HG02642 (cell line): Measurements from ENCODE around the gene BRI3.

Experiments used
- ATAC-seq: cut with Tn5 transposase; IDR thresholded peaks from one replicate; pipeline ENCODE4 v1.9.1; 2021; ENCODE audit warnings: mild to moderate bottlenecking; ENCODE audit not compliant: unreplicated experiment, poor library complexity

The BRI3 gene

DNA sequence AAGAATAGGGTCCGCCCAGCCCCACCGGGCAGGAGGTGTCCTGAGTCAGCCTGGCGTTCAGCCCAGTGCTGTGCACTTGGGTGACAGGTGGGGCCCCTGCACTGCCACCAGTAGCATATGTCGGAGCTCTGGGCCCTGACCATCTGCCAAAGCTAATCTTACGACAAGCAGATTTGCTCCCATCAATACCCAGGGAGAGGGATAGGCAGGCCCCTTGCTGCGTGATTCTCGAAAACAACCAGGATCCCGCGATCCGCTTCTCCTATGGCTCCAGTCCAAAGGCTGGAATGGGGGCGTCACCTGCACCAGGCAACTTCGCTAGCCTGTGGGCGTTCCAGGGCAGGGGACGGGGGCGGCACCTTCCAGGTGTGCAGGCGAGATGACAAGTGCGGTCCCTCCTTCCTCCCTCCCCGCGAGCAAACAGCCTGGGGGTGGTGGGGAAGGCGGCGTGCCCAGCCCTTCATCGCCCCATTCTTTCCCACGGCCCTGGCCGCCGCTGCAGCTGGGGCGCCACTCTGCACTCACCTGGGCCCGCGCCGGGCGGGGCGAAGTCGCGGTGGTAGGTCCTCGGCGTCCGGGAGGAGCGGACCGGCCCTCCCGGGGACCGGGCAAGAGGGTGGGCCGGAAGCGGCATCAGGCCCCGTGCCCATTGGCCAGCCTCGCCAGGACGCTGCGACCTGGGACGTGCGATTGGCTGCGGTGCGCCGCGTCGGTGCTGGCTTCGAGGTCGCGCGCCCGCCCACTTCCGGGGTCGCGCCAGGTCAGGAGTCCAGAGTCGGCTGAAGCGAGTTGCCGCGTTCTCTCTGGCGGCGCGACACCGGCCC lies 29.7 kb upstream of the BRI3 start, which contains the start of gene TECPR1:
Gene TECPR1 (minus strand): TSS at position 632 of the 824 bp plus-strand sequence. CDS start 6,086 bp downstream, outside the sequence.
- ATAC-seq = peak; percentile 98

DNA sequence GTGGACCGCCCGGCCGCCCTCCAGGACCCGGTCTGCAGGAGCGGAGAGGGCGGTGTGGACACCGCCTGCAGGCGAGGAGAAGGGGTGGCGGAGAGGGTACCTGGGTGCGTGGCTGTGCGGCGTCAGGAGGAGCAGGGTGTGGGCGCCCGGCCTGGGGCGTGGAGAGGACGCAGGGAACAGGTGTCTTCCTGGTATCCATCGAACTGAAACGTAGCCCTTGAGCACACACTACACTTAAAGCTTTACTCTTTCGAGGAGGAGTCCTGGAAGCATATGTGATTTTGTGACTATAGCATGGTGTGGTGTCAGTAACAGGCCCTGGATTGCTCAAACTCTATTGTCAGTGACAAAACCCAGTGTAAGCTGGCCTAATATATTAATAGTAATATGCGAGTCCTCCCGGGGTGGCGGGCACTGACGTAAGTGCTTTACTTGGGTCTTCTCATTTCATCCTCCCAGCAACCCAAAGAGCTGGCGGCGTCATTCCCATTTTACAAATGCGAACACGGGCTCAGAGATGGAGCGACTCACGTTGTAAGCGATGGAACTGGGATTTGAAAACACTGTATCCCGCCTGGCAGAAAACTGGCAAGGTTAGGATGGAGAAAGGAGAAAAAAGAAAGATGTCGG lies 28.9 kb upstream of the BRI3 start:
- no peak for ATAC-seq

DNA sequence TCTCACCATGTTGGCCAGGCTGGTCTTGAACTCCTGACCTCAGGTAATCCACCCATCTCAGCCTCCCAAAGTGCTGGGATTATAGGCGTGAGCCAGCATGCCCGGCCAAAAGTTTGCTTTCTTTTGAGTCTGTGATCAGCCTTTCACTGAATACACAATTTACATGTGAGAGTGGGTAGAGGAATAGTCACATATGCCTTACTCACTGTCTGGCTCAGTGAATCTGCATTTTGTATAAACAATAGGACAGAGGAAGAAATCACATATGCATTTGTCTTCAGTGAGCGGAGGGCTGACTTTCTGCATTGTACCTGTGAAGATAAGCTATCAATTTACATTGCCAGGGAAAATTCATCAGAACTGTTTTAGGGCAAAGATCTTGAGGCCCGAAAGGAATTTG lies 27.0 kb upstream of the BRI3 start:
- no peak for ATAC-seq

DNA sequence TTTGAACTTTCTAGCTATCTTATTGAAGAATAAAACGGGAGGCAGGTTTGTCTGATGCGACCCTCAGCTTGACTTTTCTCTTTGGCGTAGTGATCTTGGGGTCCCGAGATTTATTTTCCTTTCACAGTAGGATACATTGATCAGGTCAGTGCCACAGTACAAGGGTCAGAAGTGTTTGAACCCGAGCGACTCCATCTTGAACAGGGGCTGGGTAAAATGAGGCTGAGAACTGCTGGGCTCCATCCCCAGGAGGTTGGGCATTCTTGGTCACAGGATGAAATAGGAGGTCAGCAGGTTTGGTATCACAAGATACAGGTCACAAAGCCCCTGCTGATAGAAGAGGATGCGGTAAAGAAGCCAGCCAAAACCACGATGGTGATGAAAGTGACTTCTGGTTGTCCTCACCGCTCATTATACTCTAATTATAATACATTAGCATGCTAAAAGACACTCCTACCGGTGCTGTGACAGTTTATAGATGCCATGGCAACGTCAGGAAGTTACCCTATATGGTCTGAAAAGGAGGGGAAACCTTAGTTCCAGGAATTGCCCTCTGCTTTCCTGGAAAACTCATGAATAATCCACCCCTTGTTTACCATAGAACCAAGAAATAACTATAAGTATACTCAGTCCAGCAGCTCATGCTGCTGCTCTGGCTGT lies 26.4 kb upstream of the BRI3 start:
- no peak for ATAC-seq

DNA sequence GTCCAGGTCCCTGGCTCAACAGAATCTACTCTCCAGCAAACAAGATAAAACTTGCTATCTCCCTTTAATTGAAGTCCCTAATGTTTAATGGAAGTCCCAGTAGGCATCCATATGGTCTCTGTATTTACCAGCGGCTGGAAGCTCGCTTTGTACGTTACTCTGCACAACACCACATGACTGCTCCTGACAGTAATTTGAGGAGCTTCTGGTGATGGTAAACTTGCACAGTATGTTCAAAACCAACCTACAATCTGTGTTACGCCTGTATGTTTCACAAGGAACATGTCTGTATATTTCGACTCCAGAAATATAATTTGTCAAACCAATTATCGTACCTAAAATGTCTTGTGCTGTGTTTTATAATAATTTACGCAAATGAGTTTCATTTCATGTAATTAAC lies 25.1 kb upstream of the BRI3 start:
- no peak for ATAC-seq

DNA sequence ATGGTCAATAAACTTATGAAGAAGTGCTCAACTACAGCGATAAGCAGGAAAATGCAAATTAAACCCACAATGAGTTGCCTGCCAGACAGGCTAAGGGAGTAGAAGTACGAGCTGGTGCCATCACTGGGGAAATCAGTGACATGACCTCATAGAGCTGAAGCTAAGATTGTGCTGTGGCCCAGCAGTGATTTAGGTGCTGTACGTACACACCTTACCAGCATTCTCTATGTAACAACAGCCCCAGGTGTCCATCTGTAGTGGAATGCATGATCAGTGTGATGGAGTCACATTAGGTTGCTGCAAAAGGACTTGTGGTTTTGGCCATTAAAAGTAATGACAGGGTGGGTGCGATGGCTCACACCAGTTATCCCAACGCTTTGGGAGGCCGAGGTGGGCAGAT lies 23.8 kb upstream of the BRI3 start:
- no peak for ATAC-seq

DNA sequence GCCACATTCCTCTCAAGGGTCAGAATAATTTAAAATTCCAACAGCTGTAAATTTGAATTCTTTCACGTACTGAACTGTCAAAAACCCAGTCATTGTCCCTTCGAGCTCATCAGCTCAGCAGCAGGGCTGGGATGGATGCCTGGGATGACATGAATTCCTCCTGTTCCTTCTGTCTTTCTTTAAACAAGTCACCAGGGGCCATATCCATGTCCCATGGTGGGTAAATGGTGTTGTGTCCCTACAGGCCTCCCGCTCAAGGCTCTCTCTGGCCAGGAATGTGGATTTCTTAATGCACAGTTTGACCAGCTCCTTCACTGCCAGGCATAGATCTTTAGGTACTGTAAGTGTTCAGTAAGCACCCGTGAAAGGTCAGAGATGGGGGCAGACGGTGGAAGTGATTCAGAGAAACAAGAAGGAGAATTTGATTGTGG lies 15.6 kb upstream of the BRI3 start:
- ATAC-seq = no peak

DNA sequence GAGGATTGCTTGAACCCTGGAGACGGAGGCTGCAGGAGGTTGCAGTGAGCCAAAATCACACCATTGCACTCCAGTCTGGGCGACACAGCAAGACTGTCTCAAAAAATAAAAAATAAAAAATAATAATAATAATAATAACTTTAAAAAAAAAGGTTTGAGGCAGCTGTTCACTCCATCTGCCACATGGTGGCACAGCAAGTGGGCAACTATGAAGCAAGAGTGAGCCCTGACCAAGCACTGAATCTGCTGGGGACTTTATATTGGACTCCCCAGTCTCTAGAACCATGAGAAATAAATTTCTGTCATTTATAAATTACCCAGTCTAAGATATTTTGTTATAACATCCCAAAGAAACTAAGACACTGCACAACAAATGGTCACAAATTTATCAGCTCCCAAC lies 14.6 kb upstream of the BRI3 start:
- ATAC-seq = no peak

DNA sequence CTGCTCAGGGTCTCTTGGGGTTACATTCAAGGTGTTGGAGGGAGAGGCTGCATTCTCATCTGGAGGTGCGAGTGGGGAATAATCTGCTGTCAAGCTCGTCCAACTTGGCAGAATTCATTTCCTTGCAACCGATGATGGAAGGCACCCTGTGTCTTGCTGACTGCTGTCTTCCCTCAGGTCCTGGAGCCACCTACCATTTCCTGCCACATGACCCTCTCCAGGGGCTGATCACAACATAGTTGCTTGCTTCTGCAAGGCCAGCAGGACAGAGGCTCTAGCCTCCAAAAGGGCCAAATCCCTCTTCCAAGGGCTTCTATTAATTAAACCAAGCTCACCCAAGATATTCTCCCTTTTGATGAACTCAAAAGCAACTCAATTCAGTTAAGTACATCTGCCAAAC lies 14.2 kb upstream of the BRI3 start:
- ATAC-seq = no peak

DNA sequence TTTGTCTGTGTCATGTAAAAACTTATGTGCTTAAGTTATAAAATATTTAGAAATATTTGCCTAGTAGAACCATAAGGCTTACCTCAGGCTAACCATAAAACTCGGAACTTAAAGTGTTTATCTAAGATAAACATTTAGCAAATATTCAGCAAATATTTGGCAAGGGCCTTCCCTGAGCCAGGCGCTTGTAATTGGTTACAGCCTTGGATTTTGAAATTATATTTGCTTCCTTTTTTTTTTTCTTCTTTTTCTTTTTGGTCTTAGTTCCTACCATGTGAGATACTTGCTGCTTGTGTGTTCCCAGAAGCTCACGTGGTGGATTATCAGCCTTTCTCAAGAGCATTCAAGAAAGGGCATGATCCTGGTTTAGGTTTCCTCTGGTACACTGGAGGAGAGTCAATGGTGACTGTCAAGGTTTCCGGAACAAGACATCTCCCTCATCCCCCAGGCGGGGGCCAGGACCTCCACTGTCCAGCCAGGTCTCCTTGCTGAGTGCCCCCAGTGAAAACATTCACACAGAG lies 5.2 kb upstream of the BRI3 start:
- ATAC-seq = no peak

DNA sequence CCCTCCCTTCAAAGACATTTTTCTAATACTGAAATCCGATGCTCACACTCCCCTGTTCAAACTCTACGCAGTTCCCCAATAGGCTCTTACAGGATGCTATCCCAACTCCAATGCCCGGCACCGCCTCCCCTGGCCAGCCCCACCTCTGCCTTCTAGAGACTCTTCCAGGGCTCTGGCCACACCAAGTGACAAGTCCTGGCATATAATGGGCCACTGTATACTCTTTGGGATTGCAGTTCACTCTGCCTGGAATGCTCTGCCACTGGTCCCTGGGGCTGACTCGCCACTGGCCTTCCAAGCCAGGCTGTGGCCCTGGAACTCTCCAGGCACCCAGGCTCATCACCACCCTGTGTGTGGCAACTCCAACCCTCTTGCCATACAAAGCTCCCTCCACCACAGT lies 3.1 kb upstream of the BRI3 start:
- no peak for ATAC-seq

DNA sequence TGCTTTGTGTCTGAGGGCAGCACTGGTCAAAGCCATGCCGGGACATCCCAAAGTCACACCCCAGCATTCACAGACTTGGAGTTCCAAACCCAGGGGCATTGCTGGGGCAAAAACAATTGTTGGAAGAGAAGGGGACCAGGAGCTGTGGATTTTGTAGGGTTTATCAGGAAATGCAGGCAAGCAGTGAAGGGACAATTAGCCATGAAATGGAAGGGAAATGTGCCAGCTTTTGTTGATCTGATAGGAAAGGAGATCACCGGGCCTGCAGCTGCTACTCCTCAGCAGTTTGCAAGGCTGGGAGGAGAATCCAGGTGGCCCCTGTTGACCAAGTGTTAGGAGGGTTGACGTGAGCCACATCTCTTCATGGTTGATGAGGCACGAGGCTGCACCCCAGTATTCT lies 2.5 kb upstream of the BRI3 start:
- no peak for ATAC-seq

DNA sequence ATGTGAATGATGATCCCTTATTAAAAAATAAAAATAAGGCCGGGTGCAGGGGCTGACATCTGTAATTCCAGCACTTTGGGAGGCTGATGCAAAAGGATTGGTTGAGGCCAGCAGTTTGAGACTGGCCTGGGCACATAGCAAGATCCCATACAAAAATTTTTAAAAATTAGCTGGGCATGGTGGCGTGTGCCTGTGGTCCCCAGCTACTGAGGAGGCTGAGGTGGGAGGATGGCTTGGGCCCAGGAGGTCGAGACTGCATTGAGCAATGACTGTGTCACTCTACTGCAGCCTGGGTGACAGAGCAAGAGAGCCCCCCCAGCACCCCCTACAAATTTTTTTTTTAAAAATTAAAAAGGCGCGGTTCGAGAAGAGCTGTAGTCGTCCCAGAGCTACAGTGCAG lies 1.2 kb upstream of the BRI3 start:
- no peak for ATAC-seq

DNA sequence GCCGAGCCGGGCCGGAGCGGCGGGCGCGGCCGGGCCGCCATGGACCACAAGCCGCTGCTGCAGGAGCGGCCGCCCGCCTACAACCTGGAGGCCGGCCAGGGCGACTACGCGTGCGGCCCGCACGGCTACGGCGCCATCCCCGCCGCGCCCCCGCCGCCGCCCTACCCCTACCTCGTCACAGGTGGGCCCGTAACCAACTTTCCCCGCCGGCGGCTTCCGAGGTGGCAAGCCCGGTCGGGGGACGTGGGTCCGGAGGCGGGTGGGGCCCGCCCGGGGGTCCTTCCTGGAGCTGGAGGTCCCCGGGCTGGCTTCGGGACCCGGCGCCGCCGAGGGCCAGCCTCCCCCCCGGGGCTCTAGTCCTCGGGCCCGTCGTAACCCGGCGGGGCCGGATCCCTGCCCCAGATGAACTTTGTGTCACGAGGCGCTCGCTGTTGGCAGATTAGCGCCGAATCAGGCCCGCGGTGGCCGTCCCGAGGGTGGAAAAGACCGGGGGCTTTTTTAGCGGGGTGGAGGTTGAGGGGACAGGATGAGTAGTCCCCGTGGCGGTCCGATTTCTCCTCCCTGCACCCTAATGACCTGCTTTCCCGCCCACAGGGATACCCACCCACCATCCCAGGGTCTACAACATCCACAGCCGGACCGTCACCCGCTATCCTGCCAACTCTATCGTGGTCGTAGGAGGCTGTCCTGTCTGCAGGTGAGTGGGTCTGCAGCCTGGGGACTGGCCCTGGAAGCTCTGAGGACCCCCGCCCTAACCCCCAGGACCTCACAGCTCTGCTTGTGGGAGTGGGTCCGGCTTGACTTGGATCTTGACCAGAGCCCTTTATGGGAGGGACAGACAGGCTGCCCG lies 496 bp downstream of the BRI3 start:
- ATAC-seq = peak; percentile 24

DNA sequence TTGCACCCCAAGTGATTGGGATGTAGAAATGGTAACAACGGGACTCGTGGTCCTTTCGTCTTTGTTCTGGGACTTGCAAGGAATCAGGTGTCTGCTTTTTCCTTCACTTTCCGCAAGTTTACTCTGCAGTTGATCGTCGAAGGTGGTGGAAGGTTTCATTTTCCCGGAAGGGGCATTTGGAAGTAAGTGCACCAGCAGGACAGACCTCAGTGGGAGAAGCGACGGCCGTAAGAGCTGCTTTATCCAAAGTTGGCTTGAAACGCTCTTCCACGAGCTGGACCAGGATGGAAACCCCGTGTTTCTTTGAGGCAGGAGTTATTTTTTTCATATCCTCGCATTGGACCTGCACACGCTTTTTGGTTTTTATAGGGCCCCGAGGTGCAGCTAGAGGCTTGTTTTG lies 1.2 kb downstream of the BRI3 start:
- no peak for ATAC-seq

DNA sequence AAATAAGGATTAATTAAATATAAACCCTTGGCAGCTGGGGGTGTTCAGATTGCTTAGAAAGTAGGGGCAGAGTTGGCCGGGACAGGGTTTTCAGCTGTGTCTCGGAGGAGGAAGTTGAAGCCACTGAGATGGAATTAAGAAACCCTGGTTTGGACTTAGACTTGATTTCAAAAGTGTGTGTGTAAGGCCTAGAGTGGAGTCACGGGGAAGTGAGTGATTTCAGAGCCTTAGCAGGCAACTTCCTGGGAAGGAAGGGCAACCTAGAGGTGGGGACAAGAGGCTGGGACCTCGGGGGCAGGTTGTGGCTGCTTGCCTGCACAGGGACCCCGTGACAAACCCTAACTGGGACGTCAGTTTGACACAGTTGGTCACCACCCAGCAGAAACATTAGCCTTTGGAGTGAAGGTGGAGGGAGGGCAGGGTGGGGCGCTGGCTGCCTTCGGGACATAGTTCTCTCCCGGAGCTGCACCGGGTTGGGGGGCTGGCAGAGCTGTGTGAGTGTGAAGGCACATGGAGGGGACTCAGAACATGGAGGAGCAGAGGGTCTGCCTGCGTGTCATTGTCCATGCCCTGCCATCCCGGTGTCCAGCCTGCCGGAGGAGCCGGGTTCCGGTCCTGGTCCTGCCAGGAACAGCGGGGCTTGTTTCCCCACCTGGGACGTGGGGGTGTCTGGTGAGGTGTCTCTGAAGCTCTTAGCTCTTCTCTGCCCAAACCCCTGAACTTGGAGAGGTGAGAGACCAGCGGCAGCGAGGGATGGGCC lies 1.8 kb downstream of the BRI3 start:
- ATAC-seq = no peak

DNA sequence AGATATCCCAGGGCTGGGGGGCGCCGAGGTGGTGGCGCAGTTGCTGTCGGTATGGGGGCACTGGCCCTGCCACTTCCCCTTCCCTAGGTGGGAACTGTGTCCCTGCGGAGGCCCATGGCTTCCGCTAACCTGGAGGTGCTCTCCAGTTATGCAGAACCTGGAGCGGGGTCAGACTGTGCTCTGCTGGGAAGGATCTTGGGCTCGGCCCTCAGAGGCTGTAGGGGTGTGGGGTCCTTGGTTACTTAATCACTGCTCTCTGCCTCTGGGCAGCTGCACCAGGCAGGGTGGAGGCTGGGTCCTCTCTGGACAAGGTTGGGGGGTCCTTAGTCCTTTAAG lies 2.4 kb downstream of the BRI3 start:
- ATAC-seq = no peak

DNA sequence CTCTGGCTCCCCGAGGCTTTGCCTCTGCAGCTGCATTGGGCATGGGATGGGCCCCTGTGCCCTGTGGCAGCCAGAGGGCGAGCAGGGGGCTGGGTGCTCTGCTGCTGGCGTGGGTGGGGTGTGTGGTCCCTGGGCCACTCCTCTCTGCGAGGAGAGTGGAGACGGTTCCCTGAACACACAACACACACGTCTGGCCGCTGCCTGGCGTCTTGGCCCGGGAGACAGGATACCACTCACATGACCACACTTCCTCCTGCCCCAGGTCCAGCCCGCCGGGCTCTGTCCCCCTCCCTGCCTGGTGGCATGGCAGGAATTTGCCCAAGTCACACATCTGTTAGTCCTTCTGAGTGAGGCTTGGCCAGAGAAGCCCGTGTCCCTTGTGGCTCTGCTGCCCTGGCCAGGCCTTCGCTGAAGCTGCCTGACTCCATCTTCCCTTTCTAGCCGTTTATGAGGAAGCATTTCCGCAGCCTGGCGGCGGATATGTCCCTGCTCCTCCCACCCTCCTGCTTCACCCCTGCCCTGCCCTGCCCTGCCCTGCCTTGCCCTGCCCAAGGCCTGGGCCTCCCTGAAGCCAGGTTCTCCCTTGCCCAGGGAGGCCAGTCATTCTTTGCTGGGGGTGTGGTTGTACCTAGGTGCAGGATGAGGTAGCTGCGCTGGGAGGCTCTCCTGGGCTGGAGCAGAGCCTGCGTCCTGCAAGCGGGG lies 3.0 kb downstream of the BRI3 start:
- ATAC-seq = no peak
